ENCODE results near the gene RPS28.

DNA sequence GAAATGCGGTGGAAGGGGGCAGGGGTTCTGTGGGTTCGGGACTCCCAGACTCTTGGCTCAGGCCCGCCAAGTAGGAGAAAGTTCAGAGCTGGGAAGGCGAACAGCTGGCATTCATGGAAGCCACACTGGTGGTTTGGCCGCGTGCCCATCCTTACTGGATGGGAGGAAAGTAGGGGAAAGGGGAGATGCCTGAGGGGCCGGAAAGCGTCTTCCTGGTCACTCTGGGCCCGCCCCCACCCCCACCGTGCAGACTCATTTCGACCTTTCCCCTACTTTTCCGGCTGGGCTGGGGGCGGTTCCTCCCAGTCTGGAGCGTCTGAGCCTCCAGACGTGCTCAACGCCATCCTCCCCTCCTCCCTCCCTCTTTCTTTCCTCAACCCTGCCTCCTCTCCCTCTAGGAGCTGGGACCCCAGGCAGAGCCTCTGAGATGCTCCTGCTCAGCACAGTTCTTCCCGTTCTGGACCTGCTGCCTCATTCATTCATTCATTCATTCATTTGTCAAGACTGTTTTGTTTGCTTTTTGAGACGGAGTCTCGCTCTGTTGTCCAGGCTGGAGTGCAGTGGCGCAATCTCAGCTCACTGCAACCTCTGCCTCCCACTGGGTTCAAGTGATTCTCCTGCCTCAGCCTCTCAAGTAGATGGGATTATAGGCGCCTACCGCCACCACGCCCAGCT is 46.2 kb downstream of the RPS28 start:
- TF ChIP-seq, protein P1, sequence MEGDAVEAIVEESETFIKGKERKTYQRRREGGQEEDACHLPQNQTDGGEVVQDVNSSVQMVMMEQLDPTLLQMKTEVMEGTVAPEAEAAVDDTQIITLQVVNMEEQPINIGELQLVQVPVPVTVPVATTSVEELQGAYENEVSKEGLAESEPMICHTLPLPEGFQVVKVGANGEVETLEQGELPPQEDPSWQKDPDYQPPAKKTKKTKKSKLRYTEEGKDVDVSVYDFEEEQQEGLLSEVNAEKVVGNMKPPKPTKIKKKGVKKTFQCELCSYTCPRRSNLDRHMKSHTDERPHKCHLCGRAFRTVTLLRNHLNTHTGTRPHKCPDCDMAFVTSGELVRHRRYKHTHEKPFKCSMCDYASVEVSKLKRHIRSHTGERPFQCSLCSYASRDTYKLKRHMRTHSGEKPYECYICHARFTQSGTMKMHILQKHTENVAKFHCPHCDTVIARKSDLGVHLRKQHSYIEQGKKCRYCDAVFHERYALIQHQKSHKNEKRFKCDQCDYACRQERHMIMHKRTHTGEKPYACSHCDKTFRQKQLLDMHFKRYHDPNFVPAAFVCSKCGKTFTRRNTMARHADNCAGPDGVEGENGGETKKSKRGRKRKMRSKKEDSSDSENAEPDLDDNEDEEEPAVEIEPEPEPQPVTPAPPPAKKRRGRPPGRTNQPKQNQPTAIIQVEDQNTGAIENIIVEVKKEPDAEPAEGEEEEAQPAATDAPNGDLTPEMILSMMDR (IDR thresholded peaks at IDR 0.05 in 4 of 5, conservative IDR thresholded peaks at IDR 0.05 in 1 of 5) = no peak
- TF ChIP-seq POLR2A (IDR thresholded peaks at IDR 0.05) = peak in 1 of 2 donors; percentile 14
